SU-DHL-6 (cell line): ENCODE results near the gene C1orf210.

Experiments
- H2AFZ ChIP-seq: fragments of 200-600 bp; sonication (generic); 2 replicates; pipeline ENCODE4 v1.6.1; 2014; ENCODE audit warnings: low read depth, mild to moderate bottlenecking, moderate library complexity, mixed read lengths, antibody characterized with exemption, low read length; ENCODE audit not compliant: severe bottlenecking
- H3F3A ChIP-seq: fragments of 200-600 bp; shearing (Covaris generic); 2 replicates; pipeline ENCODE4 v1.6.0; 2016; ENCODE audit warnings: antibody characterized with exemption, mild to moderate bottlenecking; ENCODE audit not compliant: insufficient read depth
- H3K27ac ChIP-seq: fragments of 200-600 bp; sonication (generic); 2 replicates; pipeline ENCODE4 v1.5.1; 2016; ENCODE audit warnings: low read depth, mild to moderate bottlenecking, low read length, moderate library complexity, mixed read lengths
- H3K27me3 ChIP-seq: fragments of 200-600 bp; sonication (generic), shearing (Covaris generic); 2 replicates; pipeline ENCODE4 v1.6.0; 2014; ENCODE audit warnings: mild to moderate bottlenecking, low read length
- H3K36me3 ChIP-seq: fragments of 200-600 bp; sonication (generic); 2 replicates; pipeline ENCODE4 v1.6.1; 2014; ENCODE audit warnings: mild to moderate bottlenecking, low read length, mixed read lengths
- H3K4me2 ChIP-seq: fragments of 300-600, 200-600 bp; shearing (Covaris generic), sonication (generic); 2 replicates; pipeline ENCODE4 v1.6.0; 2014; ENCODE audit warnings: low read length, low read depth, mild to moderate bottlenecking; ENCODE audit not compliant: poor library complexity, severe bottlenecking
- H3K4me3 ChIP-seq: fragments of 200-600 bp; sonication (generic); 2 replicates; pipeline ENCODE4 v1.5.1; 2014; ENCODE audit warnings: antibody characterized with exemption, low read length, mild to moderate bottlenecking, mixed read lengths; ENCODE audit not compliant: insufficient read depth, poor library complexity, severe bottlenecking
- H3K79me2 ChIP-seq: fragments of 200-600 bp; sonication (generic); 2 replicates; pipeline ENCODE4 v1.6.1; 2014; ENCODE audit warnings: mild to moderate bottlenecking, low read length, moderate library complexity; ENCODE audit not compliant: insufficient read depth
- H3K9ac ChIP-seq: fragments of 200-600 bp; sonication (generic); 2 replicates; pipeline ENCODE4 v1.7.0; 2014; ENCODE audit warnings: mild to moderate bottlenecking, low read length
- H3K9me2 ChIP-seq: fragments of 200-600 bp; sonication (generic); replicated peaks from 2 replicates; pipeline ENCODE4 v1.6.1; 2014; ENCODE audit warnings: low read length; ENCODE audit not compliant: insufficient read depth
- H3K9me3 ChIP-seq: fragments of 200-600 bp; sonication (generic); 2 replicates; pipeline ENCODE4 v1.6.1; 2014; ENCODE audit warnings: low read length, mixed read lengths; ENCODE audit not compliant: insufficient read depth
- H4K20me1 ChIP-seq: fragments of 200-600 bp; sonication (generic); 2 replicates; pipeline ENCODE4 v1.6.1; 2014; ENCODE audit warnings: low read depth, mild to moderate bottlenecking, antibody characterized with exemption, low read length, moderate library complexity, mixed read lengths
- EZH2phosphoT487 ChIP-seq: fragments of 200-600 bp; sonication (generic), shearing (Covaris generic); conservative IDR thresholded peaks from 2 replicates; pipeline ENCODE4 v1.6.1; 2018; ENCODE audit warnings: mild to moderate bottlenecking, antibody characterized with exemption, low read length, moderate library complexity, mixed read lengths
- TF ChIP-seq, protein P1 (sequence below): fragments of 200-600 bp; sonication (generic); IDR thresholded peaks from one replicate; pipeline ENCODE4 v1.5.1; 2017; ENCODE audit warnings: antibody characterized with exemption, mild to moderate bottlenecking, low read length, moderate library complexity; ENCODE audit not compliant: insufficient read depth, poor library complexity, severe bottlenecking

Gene C1orf210

DNA sequence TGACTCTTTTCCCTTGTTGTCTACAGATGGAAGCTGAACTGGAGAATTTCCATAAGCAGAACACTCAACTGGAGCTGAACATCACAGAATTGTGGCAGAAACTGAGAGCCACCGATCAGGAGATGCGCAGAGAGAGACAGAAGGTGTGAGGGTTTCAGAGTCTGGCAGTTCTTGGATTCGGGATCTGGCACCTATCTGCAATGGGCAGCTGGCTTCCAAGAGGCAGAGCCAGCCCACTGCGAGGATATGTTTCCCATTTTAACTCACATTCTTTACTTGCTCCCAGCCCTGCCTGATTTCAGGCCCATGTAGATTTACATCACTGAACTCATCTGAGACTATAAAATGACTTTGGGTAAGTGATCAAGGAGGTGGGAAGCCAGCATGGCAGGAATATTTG lies 52.9 kb downstream of the C1orf210 start:
- TF ChIP-seq, protein P1, sequence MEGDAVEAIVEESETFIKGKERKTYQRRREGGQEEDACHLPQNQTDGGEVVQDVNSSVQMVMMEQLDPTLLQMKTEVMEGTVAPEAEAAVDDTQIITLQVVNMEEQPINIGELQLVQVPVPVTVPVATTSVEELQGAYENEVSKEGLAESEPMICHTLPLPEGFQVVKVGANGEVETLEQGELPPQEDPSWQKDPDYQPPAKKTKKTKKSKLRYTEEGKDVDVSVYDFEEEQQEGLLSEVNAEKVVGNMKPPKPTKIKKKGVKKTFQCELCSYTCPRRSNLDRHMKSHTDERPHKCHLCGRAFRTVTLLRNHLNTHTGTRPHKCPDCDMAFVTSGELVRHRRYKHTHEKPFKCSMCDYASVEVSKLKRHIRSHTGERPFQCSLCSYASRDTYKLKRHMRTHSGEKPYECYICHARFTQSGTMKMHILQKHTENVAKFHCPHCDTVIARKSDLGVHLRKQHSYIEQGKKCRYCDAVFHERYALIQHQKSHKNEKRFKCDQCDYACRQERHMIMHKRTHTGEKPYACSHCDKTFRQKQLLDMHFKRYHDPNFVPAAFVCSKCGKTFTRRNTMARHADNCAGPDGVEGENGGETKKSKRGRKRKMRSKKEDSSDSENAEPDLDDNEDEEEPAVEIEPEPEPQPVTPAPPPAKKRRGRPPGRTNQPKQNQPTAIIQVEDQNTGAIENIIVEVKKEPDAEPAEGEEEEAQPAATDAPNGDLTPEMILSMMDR, result no peak
- no peak for TF ChIP-seq EZH2phosphoT487
- no peaks in the 10 kb centered on the region for H3K27me3 ChIP-seq
- no peak overlapping the region for H3K27ac ChIP-seq
- H3F3A ChIP-seq, result no peaks in the 10 kb centered on the region
- H2AFZ ChIP-seq, result no peak overlapping the region
- H3K4me2 ChIP-seq, result no peak overlapping the region
- H3K79me2 ChIP-seq, result no peaks in the 10 kb centered on the region
- no peaks in the 10 kb centered on the region for H4K20me1 ChIP-seq
- H3K9ac ChIP-seq, result no peak overlapping the region
- no peaks in the 10 kb centered on the region for H3K36me3 ChIP-seq
- H3K4me3 ChIP-seq, result no peak overlapping the region
- H3K9me2 ChIP-seq, result no peaks in the 10 kb centered on the region
- no peaks in the 10 kb centered on the region for H3K9me3 ChIP-seq

DNA sequence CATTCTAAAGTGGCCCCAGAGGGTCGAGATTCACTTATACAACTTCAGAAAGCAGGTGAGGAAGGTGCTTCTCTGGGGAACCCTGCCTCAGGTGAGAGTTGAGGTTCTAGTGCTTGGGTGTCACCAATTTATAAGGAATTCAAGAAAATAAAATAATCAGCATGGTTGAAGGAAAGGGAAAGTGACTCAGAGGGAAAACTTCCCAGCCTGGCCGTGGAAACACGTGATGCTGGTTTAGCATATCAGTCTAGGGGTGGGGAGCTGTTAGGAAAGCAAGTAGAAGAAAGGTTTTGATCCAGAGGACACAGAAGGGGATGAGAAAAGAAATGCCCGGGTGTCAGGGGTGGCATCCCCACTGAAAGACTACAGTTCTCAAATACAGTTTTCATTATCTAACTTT lies 53.3 kb downstream of the C1orf210 start:
- Histone ChIP-seq H3K79me2 (no peaks in the 10 kb centered on the region), H3K9me2 (no peaks in the 10 kb centered on the region), H3K27ac (no peak overlapping the region), H4K20me1 (no peaks in the 10 kb centered on the region), H3K27me3 (no peaks in the 10 kb centered on the region), H3K4me2 (no peak overlapping the region), H2AFZ (no peak overlapping the region), H3K9me3 (no peaks in the 10 kb centered on the region), H3K9ac (no peak overlapping the region), H3F3A (no peaks in the 10 kb centered on the region), H3K4me3 (no peak overlapping the region), H3K36me3 (no peaks in the 10 kb centered on the region)
- no peak for TF ChIP-seq EZH2phosphoT487
- TF ChIP-seq, protein P1, result no peak
